GM23338 (cell line): ENCODE data around the gene AP1B1. TPM values are rescaled to one million over a fixed set of nuclear protein-coding genes. Genes with fewer than 3 reads are reported as not detected.

Experiments
- CREB1 ChIP-seq: fragments of 250-450 bp; sonication (Bioruptor Pico); IDR thresholded peaks from 2 replicates; pipeline ENCODE4 v1.5.0; 2020; ENCODE audit warnings: low read depth, mild to moderate bottlenecking, moderate library complexity
- EZH2 ChIP-seq: fragments of 200-600 bp; sonication (generic); IDR thresholded peaks from one replicate; pipeline ENCODE4 v1.8.0; 2017; ENCODE audit warnings: antibody characterized with exemption, mild to moderate bottlenecking, low read depth; ENCODE audit not compliant: unreplicated experiment
- EZH2phosphoT487 ChIP-seq: fragments of 200-600 bp; sonication (generic); IDR thresholded peaks from one replicate; pipeline ENCODE4 v1.8.1; 2018; ENCODE audit warnings: antibody characterized with exemption; ENCODE audit not compliant: unreplicated experiment
- NANOG ChIP-seq: IDR thresholded peaks from 2 replicates; pipeline ENCODE4 v1.6.1; 2016; ENCODE audit warnings: antibody characterized with exemption, borderline replicate concordance
- POLR2AphosphoS5 ChIP-seq: IDR thresholded peaks from 2 replicates; pipeline ENCODE4 v1.6.1; 2016; ENCODE audit warnings: antibody characterized with exemption, low read depth
- STAT1 ChIP-seq: IDR thresholded peaks from one replicate; pipeline ENCODE4 v1.6.1; 2016; ENCODE audit warnings: antibody characterized with exemption; ENCODE audit not compliant: unreplicated experiment
- ZNF114 ChIP-seq: fragments of 250-450 bp; sonication (Bioruptor Pico); IDR thresholded peaks from 2 replicates; pipeline ENCODE4 v1.5.0; 2020; ENCODE audit warnings: mild to moderate bottlenecking, moderate library complexity
- polyA plus RNA-seq: library from polyadenylated mRNA; unstranded; fragments of >200 nt; fragmentation: Nextera tagmentation; extraction: Ambion mirVana; gene quantifications from 2 replicates; pipeline ENCODE4 v1.2.1, GENCODE V29; 2016
- total RNA-seq: library from RNA; depleted of rRNA; stranded (reverse); fragments of >200 nt; shearing (Covaris generic); gene quantifications from 2 replicates; pipeline ENCODE4 v1.2.3, GENCODE V29; 2014
- TF ChIP-seq, protein P1 (sequence below): fragments of 250-450 bp; sonication (Bioruptor Pico); IDR thresholded peaks from 2 replicates; pipeline ENCODE4 v1.5.0; 2020; ENCODE audit warnings: mild to moderate bottlenecking, moderate library complexity
- TF ChIP-seq, protein P2 (sequence below): IDR thresholded peaks from 2 replicates; pipeline ENCODE4 v1.6.1; 2016; ENCODE audit warnings: antibody characterized with exemption

AP1B1 gene
- total and polyA plus RNA-seq, 2 experiments from 2014 or later: 19.5 to 74.4 TPM

DNA sequence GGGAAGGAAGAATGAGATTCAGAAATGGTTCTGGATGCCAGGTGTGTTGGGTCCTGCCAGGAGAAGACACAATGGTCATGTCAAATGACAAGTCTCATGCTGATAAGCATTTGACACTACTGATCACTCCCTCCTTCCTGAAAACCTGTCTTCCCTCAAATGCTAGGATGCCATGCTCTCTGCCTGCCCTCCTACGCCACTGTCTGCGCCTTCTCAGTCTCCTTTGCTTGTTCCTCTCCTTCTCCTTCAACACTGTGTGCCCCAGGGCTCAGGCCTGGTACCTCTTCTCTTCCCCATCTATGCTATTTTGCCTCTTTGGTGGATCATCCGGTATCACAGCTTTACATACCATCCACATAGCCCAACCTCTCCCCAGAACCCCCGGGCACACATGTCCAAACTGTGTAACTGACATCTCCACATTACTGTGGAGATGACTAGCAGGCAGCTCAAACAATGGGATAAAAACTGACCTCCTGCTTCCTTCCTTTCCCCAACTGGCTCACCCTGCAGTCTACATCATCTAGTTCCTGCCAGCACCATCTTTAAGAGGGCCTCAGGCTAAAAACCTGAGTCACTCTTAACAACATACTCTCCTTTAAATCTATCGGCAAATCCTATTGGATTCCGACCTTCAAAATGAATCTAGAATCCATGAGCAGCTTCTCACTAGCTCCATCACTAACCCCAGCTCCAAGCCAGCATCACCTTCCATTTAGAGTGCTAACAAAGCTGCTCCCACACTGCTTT lies 8.2 kb downstream of the AP1B1 start (continued):
- TF ChIP-seq, protein P1, sequence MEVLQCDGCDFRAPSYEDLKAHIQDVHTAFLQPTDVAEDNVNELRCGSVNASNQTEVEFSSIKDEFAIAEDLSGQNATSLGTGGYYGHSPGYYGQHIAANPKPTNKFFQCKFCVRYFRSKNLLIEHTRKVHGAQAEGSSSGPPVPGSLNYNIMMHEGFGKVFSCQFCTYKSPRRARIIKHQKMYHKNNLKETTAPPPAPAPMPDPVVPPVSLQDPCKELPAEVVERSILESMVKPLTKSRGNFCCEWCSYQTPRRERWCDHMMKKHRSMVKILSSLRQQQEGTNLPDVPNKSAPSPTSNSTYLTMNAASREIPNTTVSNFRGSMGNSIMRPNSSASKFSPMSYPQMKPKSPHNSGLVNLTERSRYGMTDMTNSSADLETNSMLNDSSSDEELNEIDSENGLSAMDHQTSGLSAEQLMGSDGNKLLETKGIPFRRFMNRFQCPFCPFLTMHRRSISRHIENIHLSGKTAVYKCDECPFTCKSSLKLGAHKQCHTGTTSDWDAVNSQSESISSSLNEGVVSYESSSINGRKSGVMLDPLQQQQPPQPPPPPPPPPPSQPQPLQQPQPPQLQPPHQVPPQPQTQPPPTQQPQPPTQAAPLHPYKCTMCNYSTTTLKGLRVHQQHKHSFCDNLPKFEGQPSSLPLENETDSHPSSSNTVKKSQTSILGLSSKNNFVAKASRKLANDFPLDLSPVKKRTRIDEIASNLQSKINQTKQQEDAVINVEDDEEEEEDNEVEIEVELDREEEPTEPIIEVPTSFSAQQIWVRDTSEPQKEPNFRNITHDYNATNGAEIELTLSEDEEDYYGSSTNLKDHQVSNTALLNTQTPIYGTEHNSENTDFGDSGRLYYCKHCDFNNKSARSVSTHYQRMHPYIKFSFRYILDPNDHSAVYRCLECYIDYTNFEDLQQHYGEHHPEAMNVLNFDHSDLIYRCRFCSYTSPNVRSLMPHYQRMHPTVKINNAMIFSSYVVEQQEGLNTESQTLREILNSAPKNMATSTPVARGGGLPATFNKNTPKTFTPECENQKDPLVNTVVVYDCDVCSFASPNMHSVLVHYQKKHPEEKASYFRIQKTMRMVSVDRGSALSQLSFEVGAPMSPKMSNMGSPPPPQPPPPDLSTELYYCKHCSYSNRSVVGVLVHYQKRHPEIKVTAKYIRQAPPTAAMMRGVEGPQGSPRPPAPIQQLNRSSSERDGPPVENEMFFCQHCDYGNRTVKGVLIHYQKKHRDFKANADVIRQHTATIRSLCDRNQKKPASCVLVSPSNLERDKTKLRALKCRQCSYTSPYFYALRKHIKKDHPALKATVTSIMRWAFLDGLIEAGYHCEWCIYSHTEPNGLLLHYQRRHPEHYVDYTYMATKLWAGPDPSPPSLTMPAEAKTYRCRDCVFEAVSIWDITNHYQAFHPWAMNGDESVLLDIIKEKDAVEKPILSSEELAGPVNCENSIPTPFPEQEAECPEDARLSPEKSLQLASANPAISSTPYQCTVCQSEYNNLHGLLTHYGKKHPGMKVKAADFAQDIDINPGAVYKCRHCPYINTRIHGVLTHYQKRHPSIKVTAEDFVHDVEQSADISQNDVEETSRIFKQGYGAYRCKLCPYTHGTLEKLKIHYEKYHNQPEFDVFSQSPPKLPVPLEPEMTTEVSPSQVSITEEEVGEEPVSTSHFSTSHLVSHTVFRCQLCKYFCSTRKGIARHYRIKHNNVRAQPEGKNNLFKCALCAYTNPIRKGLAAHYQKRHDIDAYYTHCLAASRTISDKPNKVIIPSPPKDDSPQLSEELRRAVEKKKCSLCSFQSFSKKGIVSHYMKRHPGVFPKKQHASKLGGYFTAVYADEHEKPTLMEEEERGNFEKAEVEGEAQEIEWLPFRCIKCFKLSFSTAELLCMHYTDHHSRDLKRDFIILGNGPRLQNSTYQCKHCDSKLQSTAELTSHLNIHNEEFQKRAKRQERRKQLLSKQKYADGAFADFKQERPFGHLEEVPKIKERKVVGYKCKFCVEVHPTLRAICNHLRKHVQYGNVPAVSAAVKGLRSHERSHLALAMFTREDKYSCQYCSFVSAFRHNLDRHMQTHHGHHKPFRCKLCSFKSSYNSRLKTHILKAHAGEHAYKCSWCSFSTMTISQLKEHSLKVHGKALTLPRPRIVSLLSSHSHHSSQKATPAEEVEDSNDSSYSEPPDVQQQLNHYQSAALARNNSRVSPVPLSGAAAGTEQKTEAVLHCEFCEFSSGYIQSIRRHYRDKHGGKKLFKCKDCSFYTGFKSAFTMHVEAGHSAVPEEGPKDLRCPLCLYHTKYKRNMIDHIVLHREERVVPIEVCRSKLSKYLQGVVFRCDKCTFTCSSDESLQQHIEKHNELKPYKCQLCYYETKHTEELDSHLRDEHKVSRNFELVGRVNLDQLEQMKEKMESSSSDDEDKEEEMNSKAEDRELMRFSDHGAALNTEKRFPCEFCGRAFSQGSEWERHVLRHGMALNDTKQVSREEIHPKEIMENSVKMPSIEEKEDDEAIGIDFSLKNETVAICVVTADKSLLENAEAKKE (CRISPR knock-in tag): no peak
- TF ChIP-seq, protein P2, sequence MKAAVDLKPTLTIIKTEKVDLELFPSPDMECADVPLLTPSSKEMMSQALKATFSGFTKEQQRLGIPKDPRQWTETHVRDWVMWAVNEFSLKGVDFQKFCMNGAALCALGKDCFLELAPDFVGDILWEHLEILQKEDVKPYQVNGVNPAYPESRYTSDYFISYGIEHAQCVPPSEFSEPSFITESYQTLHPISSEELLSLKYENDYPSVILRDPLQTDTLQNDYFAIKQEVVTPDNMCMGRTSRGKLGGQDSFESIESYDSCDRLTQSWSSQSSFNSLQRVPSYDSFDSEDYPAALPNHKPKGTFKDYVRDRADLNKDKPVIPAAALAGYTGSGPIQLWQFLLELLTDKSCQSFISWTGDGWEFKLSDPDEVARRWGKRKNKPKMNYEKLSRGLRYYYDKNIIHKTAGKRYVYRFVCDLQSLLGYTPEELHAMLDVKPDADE: no peak
- TF ChIP-seq EZH2 (no peak), NANOG (no peak), CREB1 (CRISPR knock-in tag) (no peak), STAT1 (no peak), EZH2phosphoT487 (no peak), ZNF114 (CRISPR knock-in tag) (no peak), POLR2AphosphoS5 (no peak)
